Astrocyte (in vitro differentiated cells and primary cell): ENCODE data around the gene ACAA1.

Experiments used
- EZH2 ChIP-seq: IDR thresholded peaks from 2 replicates; pipeline ENCODE4 v1.6.1; 2012; ENCODE audit warnings: mild to moderate bottlenecking, low read length, inconsistent platforms; ENCODE audit not compliant: insufficient read depth
- TF ChIP-seq, protein P1 (sequence below): IDR thresholded peaks from 2 replicates; pipeline ENCODE4 v1.5.1; 2011; ENCODE audit warnings: low read depth, mild to moderate bottlenecking, inconsistent platforms, low read length, moderate library complexity; ENCODE audit not compliant: insufficient read depth

DNA sequence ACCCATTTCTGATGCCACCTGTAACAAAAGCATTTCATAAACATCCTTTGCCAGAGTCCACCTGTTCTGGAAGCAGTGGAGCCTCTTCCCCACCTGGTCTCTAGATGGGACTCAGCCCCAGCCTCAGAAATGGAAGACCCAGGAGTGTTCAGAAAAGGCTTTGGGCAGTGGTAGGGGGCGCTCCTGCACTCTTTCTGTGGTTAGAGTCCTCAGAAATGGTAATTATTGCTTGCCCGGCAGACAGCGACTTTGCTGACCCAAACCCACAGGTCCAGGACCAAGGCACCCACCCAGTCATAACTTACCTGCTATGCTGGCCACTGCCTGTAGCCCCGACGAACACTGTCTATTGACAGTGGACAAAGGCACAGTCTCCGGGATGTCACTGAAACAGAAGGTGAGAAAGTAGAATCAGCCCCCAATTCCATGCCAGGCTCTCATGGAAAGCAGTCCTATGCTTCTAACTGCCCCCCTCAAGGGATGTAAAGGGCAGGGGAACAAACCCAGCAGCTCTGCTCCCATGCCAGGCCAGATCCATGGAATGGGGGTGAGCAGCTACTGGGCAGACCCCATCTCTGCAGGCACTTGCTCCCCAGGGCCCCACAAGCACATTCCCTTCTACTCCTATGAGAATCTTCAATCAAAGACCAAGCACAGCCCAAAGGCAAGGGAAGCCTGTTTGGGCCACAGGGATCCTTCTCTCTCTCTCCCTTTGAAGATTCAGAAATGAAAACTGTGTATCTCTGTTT lies 5.1 kb downstream of the ACAA1 start:
- TF ChIP-seq, protein P1, sequence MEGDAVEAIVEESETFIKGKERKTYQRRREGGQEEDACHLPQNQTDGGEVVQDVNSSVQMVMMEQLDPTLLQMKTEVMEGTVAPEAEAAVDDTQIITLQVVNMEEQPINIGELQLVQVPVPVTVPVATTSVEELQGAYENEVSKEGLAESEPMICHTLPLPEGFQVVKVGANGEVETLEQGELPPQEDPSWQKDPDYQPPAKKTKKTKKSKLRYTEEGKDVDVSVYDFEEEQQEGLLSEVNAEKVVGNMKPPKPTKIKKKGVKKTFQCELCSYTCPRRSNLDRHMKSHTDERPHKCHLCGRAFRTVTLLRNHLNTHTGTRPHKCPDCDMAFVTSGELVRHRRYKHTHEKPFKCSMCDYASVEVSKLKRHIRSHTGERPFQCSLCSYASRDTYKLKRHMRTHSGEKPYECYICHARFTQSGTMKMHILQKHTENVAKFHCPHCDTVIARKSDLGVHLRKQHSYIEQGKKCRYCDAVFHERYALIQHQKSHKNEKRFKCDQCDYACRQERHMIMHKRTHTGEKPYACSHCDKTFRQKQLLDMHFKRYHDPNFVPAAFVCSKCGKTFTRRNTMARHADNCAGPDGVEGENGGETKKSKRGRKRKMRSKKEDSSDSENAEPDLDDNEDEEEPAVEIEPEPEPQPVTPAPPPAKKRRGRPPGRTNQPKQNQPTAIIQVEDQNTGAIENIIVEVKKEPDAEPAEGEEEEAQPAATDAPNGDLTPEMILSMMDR, result peak; percentile 38
- TF ChIP-seq EZH2, result no peak
